ENCODE data around the gene IFI27L1. TPM values are rescaled to one million over a fixed set of nuclear protein-coding genes. Genes with fewer than 3 reads are reported as not detected.

IFI27L1 gene
- total and polyA plus RNA-seq, 2 donors (not counting 3 experiments of a cell fraction or from before 2014, with no cell fraction given) = 31.1 to 38.1 TPM

DNA sequence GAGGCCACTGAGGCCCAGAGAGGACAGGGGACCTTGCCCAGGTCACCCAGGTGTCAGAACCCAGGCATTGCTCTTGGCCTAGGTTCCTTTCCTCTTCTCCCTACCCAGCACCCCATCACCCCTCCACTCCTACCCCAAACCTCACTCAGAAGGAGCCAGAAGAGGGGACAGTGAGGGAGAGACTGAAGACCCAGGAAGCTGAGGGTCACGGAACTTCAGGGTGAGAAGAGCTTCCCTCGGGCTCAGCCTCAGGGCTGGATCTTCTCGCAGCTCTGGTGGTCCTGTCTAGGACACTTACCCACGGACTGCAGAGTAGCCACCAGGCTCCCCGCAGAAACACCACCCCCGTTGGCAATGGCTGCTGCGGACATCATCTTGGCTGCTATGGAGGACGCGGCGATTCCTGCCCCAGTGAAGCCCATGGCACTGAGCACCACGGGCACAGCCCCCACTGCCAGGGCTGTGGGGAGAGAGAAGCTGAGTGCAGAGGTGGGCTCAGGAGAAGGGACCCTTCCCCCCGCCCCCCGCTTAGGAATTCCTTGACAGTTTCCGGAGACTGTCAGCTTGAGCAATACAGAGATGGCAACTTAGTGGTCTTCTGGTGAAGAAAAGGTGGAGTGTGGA lies 47.2 kb downstream of the IFI27L1 start:
- Histone ChIP-seq H3K27ac (ENCODE audit: insufficient read depth, low read depth, low read length) (no peak overlapping the region), H3K9me1 (replicated peaks; ENCODE audit: control insufficient read depth, extremely low read depth, insufficient read depth, low read length) (no peaks in the 10 kb centered on the region), H3K4me2 (ENCODE audit: insufficient read depth, low read length) (no peak overlapping the region), H3K79me2 (ENCODE audit: control insufficient read depth, insufficient read depth, low read length) (no peaks in the 10 kb centered on the region), H3K4me1 (ENCODE audit: control insufficient read depth, extremely low read depth, insufficient read depth, low read length) (peaks cover 9% of the 10 kb centered on the region), H3K27me3 (ENCODE audit: control insufficient read depth in 2 of 2, insufficient read depth in 2 of 2, low read length in 2 of 2) (no peaks in the 10 kb centered on the region), H2AFZ (ENCODE audit: low read depth, low read length) (no peak overlapping the region), H3K9me3 (replicated peaks; ENCODE audit: control insufficient read depth, insufficient read depth, low read length) (no peaks in the 10 kb centered on the region), H3K36me3 (ENCODE audit: control insufficient read depth in 2 of 2, extremely low read depth in 1 of 2, insufficient read depth in 2 of 2, low read length in 2 of 2) (no peaks in the 10 kb centered on the region), H3K4me3 (replicated peaks in 1 of 3; ENCODE audit: insufficient read depth in 1 of 3, low read depth in 1 of 3, low read length in 3 of 3) (no peak overlapping the region), H3K9ac (replicated peaks; ENCODE audit: extremely low read depth, insufficient read depth, low read length) (no peak overlapping the region), H4K20me1 (replicated peaks; ENCODE audit: control insufficient read depth, extremely low read depth, insufficient read depth, low read length) (no peaks in the 10 kb centered on the region)
- CTCF ChIA-PET = interaction anchor here (0.9 to 5.2 kb wide), 9 partner anchors 8 to 421 kb away, joined by 3 to 67 read pairs (median 10); partner anchors contain the start of genes DDX24, IFI27 and IFI27L1
- intact Hi-C loops (cut with micrococcal nuclease) = no loop called here
- BruUV-seq (replicated peaks) = no TSS peak
- DNase-seq (ENCODE audit: low read depth, low spot score) (no peak), FAIRE-seq (no peak)
- TF ChIP-seq FOS (IDR thresholded peaks at IDR 0.05; ENCODE audit: borderline replicate concordance, insufficient read depth, low read length) = no peak
- TF ChIP-seq, protein P1, sequence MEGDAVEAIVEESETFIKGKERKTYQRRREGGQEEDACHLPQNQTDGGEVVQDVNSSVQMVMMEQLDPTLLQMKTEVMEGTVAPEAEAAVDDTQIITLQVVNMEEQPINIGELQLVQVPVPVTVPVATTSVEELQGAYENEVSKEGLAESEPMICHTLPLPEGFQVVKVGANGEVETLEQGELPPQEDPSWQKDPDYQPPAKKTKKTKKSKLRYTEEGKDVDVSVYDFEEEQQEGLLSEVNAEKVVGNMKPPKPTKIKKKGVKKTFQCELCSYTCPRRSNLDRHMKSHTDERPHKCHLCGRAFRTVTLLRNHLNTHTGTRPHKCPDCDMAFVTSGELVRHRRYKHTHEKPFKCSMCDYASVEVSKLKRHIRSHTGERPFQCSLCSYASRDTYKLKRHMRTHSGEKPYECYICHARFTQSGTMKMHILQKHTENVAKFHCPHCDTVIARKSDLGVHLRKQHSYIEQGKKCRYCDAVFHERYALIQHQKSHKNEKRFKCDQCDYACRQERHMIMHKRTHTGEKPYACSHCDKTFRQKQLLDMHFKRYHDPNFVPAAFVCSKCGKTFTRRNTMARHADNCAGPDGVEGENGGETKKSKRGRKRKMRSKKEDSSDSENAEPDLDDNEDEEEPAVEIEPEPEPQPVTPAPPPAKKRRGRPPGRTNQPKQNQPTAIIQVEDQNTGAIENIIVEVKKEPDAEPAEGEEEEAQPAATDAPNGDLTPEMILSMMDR (IDR thresholded peaks at IDR 0.05; ENCODE audit: extremely low read depth in 1 of 2, insufficient read depth in 1 of 2, low read depth in 1 of 2, low read length in 2 of 2) = no peak
- no peak for TF ChIP-seq POLR2A (IDR thresholded peaks at IDR 0.05; ENCODE audit: low read depth, low read length)
- TF ChIP-seq MYC (IDR thresholded peaks at IDR 0.05; ENCODE audit: low read depth, low read length) = no peak
- no peak for TF ChIP-seq GATA2 (IDR thresholded peaks at IDR 0.05; ENCODE audit: insufficient read depth, insufficient read length, low read depth, low read length)
- TF ChIP-seq MAX (IDR thresholded peaks at IDR 0.05; ENCODE audit: insufficient read depth, insufficient read length) = no peak
- TF ChIP-seq EZH2 (IDR thresholded peaks at IDR 0.05; ENCODE audit: borderline replicate concordance, low read depth, low read length, severe bottlenecking) = no peak
- no peak for TF ChIP-seq JUN (IDR thresholded peaks at IDR 0.05; ENCODE audit: borderline replicate concordance, insufficient read depth, insufficient read length, low read depth)
- TF ChIP-seq POLR2AphosphoS5 (IDR thresholded peaks at IDR 0.05; ENCODE audit: insufficient read depth, low read depth, low read length) = no peak
- POLR2A ChIA-PET = interaction anchor here (0.6 to 0.9 kb wide), 3 partner anchors 13 to 44 kb away, joined by 3 read pairs; partner anchors contain the start of gene IFI27
- dilution Hi-C loops (cut with MboI; ENCODE audit: extremely low pct_ligation_motif_present, low sequenced_read_pairs) = no loop called here

Measured in endothelial cell of umbilical vein (primary cell).